Activated CD4-positive, CD25-positive, alpha-beta regulatory T cell (primary cell): ENCODE measurements around the gene CPM.
"Not testable (repeated sequence)": the region's sequence is repeated elsewhere in the genome, so short reads cannot be mapped to it uniquely, and the experiment has no call there.

Experiments
- DNase-seq, 4 experiments: peaks; one replicate each; lab custom pipeline; 2025; lab: John Stamatoyannopoulos, UW

Gene CPM

DNA sequence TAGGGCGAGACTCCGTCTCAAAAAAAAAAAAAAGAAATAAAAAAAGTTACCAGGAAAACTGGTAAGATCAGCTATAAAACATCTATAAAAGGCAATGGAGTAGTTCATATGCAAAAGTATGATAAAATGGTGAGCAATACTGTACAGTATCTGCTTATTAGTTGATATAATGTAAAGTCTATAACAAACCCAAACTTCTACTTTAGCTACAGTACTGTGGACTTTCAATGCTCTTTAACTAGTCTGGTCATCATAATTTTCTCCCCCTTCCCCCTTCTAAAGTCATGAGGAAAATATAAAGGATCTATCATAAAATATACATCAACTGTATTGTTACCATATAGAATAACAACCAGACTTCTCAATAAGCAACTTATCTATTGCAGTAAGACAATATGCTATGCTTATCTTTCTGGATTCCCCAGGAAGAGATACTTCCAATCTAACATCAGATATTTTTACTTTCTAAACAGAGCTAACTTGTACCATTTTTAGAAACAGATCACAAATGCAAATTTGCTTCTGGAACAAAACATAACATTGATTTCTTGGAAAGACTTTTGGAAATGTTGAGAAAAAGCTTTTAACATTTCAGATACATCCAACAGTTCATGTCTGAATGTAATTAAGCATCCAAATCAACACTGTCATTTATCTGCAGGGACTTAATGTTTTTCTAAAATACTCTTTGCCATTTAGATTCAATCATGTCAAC is 81.2 kb downstream of the CPM start:
- no peak for DNase-seq

DNA sequence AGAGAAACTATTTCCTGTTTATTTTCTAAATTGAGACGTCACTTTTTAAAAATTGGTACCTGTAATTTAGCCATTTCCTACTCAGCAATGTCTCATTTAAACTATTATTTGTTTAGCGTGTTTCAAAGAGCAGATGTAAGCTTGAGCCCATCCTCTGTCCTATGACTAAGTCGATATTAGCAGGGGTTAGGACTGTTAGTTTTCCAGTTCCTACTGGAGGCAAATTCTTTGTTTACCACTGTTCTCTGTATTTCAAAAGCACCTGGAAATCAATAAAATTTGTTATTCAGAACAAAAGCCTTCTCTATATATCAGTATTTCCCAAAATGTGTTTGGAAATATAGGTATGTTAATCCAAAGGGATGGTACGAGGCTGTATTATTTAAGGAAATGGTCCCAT is 82.6 kb downstream of the CPM start:
- no peak for DNase-seq

- DNase-seq = no peak
Observed at GRCh38 chr12:68846811-68847210, 86.2 kb downstream of the CPM start.

GRCh38 chr12:68844788-68845695 is 87.9 kb downstream of the CPM start:
- DNase-seq = no peak

DNA sequence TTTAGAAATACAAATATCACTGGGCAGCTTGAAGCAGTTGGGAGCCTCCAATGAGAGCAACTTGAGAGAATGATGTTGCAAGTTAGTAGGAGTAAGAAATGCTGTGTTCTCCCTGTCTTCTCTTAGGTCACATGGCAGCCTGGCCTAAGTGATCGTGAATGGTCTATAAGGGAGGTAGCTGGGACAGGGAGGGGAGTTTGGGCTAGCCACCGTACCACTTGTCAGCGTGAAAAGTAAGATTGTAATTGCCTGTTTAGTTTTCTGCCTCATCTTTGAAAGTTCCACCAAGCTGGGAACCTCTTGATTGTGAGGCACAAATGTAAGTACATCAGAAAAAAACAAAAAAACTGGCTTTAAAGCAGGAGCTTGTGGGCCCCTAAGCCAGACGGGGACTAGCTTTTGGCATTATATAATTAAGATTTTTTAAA is 88.6 kb downstream of the CPM start:
- DNase-seq = no peak

DNA sequence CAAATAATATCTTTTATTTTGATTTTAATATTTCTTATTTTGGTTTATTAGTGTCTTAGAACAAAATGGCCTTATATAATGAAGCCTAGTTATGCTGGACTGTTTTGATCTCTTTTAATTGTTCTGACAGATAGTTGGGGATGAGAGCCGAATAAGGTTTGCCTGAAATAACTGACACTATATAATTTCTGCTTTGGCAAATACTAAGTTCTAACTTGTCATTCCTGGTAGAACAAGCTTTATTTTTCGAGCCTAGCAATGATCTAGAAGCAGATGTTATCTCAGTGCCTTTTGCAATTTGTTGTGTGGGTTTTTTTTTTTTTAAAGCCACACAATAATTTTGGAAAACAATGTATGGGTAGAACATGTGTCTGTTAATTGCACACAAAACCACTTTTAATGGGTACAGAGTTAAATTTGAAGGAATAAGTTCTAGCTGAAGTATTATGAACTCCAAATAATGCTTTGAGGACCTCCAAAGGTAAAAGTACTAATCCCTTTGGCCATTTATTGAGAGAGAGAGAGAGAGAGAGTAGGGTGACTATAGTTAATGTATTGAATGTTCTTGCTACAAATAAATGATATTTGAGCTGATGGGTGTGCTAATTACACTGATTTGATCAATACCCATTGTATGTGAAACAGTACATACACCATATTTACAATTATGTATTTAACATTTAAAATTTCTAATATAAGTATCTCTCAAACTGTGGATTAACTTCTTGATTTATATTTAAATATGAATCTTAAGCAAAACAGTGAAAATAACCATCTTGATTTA is 90.0 kb downstream of the CPM start:
- DNase-seq = no peak

DNA sequence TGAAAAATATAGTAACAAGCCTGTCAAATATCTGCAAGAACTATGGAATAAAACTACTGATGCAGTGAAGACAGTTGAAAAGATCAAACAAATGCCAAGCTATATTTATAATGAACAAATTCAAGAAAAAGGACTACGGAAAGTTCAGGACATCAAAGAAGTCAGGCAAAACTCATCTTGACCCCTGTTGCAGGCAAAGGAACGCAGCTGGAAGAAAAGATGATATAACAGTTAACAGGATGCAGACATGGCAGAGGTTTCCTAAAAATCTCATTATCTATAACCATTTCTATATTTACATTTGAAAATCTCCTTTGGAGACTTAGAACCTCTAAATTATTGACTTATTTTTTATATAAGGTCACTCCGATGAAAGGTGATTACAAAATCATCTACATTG is 90.8 kb downstream of the CPM start:
- DNase-seq = no peak

DNA sequence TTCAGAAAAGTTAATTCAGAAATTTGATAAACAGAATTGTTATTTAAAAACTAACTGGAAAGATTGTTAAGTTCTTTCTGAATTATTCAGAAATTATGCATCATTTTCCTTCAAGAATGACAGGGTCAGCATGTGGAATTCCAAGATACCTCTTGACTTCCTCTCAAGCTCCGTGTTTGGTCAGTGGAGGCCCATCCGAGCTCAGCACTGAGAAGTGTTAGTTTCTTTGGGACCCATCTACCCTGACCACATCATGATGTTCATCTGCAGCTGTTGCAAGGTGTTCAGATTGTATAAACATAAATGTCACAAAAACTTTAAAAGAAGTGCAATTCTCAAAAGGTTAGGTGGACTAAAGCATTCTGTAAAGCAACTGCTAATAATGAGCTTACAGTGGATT is 91.3 kb downstream of the CPM start:
- no peak for DNase-seq

DNA sequence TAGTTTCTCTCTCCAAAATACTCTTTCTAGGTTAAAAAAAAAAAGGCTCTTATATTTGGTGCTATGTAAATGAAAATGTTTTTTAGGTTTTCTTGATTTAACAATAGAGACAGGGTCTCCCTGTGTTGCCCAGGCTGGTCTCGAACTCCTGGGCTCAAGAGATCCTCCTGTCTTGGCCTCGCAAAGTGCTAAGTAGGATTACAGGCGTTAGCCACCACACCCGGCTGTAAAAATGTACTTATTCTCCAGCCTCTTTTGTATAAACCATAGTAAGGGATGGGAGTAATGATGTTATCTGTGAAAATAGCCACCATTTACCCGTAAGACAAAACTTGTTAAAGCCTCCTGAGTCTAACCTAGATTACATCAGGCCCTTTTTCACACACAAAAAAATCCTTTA is 91.8 kb downstream of the CPM start:
- not testable (repeated sequence) for DNase-seq

DNA sequence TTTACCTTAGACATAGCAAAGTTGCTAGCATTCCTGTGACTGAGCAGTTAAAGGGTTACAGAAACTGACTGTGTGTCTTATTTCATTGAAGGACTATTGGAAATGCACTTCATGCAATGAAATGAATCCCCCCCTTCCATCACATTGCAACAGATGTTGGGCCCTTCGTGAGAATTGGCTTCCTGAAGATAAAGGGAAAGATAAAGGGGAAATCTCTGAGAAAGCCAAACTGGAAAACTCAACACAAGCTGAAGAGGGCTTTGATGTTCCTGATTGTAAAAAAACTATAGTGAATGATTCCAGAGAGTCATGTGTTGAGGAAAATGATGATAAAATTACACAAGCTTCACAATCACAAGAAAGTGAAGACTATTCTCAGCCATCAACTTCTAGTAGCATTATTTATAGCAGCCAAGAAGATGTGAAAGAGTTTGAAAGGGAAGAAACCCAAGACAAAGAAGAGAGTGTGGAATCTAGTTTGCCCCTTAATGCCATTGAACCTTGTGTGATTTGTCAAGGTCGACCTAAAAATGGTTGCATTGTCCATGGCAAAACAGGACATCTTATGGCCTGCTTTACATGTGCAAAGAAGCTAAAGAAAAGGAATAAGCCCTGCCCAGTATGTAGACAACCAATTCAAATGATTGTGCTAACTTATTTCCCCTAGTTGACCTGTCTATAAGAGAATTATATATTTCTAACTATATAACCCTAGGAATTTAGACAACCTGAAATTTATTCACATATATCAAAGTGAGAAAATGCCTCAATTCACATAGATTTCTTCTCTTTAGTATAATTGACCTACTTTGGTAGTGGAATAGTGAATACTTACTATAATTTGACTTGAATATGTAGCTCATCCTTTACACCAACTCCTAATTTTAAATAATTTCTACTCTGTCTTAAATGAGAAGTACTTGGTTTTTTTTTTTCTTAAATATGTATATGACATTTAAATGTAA is 93.5 kb downstream of the CPM start:
- no peak for DNase-seq

DNA sequence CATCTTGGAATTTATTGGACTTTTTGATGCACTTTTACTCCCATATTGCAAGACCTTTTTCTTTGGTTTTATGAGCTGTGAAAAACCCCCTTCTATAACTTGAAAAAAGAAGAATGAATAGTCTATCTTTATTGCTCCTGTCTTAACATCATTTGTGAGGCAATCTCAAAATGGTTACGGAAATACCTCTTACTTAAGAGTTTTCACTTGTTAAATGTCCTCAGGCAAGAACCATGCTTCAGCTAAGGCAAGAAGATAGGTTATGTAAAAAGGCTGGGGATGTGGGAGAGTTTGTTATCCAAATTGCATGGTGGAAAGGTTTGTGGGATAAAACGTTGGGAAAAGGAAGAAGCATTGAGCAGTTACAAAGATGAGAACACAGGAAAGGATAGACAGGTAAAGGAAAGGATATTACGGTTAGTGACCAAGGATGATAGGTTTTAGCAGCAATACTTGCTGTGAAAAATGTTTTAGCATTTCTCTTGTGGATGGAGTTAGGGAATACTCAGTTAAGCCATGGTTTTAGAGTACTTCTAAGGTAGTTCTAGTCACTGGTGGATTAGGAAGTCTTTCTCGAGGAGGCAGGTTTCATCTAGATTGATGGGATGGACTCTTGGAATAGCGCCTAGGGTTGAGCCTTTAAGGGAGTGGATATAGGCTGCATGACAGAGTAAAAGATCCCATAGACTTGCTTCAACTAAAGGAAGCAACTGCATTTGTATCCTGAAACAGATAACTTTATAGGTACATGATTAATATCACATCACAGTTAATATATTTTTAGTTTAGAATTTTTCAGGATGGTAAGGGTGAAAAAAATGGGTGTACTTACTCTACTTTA is 94.7 kb downstream of the CPM start:
- DNase-seq = no peak

- DNase-seq = no peak
Observed at GRCh38 chr12:68837215-68837614, 95.8 kb downstream of the CPM start.

DNA sequence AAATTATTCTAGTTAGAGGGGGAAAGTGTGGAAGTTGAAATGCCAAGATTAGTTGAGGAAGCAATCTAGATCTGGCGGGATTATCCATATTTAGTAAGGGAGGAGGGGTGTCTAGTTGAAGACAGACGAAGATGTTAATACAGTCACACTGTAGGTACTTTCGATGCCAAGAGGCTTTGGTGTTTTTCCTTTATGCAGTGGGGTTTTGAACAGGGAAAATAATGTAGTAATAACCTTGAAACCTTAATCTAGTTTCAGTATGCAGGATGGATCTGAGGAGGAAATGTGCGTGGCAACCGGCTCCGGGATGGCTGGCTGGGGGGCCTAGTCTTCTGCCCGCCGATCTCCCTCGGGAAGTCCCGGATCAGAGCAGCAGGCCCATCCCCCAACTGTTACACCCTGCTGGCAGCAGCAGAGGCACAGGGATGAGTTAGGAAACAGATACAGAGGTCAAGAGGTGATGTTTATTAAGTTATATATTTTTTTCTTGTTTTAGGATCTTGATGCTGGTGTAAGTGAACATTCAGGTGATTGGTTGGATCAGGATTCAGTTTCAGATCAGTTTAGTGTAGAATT is 97.5 kb downstream of the CPM start:
- DNase-seq = no peak

DNA sequence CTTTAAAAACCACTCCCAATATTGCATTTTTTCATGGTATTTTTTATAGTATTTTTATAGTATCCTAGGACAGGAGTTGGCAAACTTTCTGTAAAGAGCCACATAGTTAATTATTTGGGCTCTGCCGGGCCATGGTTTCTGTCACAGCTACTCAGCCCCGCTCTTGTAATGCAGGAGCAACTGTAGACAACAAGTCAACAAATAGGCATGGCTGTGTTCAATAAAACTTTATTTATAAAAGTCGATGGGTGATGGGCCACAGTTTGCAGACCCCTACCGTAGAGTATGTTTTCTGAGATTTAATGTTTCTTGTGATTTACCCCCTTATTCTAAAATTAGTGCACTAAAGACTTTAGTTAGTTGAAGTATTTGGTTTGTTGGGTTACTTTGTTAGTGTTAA is 99.5 kb downstream of the CPM start:
- DNase-seq = no peak

DNA sequence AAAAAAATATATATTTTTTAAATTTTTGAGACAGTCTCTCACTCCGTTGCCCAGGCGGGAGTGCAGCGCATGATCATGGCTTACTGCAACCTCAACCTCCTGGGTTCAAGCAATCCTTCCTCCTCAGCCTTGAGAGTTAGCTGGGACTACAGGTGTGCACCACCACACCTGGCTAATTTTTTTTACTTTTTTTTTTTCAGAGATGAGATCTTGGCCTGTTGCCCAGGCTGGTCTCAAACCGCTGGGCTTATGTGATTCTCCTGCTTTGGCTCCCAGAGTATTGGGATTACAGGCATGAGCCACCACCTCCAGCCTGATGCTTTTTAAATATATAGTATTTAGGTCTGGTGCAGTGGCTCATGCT is 100.5 kb downstream of the CPM start:
- DNase-seq = no peak

GRCh38 chr12:68831751-68832503 is 101.0 kb downstream of the CPM start:
- no peak for DNase-seq

- DNase-seq = no peak
Observed at GRCh38 chr12:68831272-68831671, 101.7 kb downstream of the CPM start.

GRCh38 chr12:68828672-68829068 is 104.3 kb downstream of the CPM start:
- DNase-seq = no peak

DNA sequence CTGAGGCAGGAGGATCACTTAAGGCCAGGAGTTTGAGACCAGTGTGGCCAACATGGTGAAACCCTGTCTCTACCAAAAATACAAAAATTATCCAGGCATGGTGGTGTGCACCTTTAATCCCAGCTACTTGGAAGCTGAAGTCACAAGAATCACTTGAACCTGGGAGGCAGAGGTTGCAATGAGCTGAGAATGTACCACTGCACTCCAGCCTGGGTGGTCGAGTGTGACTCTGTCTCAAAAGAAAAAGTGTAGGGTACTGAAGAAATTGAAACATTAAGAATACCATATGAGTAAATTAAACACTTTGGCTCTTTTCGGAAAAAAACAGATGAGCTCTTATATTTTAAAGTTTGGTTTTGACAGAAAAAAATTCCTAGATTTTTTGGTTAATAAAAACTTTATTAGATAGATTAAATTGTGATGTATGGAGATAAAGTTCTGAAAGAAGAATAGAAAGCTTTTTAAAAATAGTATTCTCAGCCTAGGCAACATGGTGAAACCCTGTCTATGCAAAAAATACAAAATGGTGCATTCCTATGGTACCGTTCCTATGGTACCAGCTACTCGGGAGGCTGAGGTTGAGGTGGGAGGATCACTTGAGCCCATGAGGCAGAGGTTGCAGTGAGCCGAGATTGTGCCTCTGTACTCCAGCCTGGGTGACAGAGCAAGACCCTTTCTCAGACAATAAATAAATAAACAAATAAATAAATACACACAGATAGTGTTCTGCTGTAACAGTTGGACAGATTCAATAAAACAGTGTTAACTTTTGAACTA is 104.9 kb downstream of the CPM start:
- DNase-seq = no peak
